ENCODE data around the gene LRRC18. TPM values are rescaled to one million over a fixed set of nuclear protein-coding genes. Genes with fewer than 3 reads are reported as not detected.

The LRRC18 gene
- polyA plus RNA-seq, 3 donors from 2014 or later = not detected

DNA sequence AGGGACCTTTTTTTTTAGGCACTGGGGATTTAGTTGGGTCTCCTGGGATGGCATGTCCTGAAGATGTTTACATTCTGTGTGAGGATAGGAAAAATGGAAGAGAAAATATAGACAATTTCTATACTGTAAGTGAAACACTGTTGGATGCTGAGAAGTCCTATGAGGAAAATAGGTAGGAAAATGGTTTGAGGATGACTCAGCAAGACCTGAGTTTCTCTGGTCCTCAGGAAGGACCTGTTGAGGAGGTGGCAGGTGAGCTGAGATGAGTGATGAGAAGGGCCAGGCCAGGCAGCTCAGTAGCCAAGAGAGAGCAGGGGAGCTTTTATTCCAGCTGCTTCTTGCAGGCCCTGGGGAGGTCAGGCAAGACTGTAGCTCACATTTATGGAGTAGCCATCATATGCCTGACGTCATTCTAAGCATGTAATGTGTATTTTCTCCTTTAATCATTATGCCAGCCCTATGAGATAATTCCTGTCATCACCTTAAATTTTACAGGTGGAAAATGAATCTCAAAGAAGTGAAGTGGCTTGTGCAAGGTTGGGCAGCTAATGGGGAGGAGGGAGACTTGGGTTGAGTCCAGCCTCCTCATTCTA, 19.1 kb upstream of the LRRC18 start:
- no peak overlapping the region for H3K4me3 Mint-ChIP-seq
- DNase-seq = no peak
- H3K9me3 Mint-ChIP-seq = no peaks in the 10 kb centered on the region
- no peaks in the 10 kb centered on the region for H3K36me3 Mint-ChIP-seq
- no peaks in the 10 kb centered on the region for H3K4me1 Mint-ChIP-seq
- peaks cover 2 to 4% (median 3%) of the 10 kb centered on the region in 3 donors for H3K27me3 Mint-ChIP-seq (ENCODE audit: low read depth in 3 of 3)
- no peak overlapping the region for H3K27ac Mint-ChIP-seq

GRCh38 chr10:48957361-48958151, 17.9 kb upstream of the LRRC18 start:
- no peak for DNase-seq
- H3K27ac Mint-ChIP-seq = no peak overlapping the region

GRCh38 chr10:48951707-48952106, 12.1 kb upstream of the LRRC18 start:
- H3K4me3 Mint-ChIP-seq = no peak overlapping the region
- H3K36me3 Mint-ChIP-seq = no peaks in the 10 kb centered on the region
- H3K27me3 Mint-ChIP-seq (ENCODE audit: low read depth in 3 of 3) = peaks cover 5 to 8% (median 7%) of the 10 kb centered on the region in 3 donors
- no peaks in the 10 kb centered on the region for H3K4me1 Mint-ChIP-seq
- H3K27ac Mint-ChIP-seq = no peak overlapping the region
- DNase-seq = no peak
- H3K9me3 Mint-ChIP-seq = no peaks in the 10 kb centered on the region

More at GRCh38 chr10:48957361-48958151, 17.9 kb upstream of the LRRC18 start:
- Mint-ChIP-seq H3K4me1 (no peaks in the 10 kb centered on the region), H3K27me3 (ENCODE audit: low read depth in 3 of 3) (peaks cover 2 to 4% (median 3%) of the 10 kb centered on the region in 3 donors), H3K4me3 (no peak overlapping the region), H3K36me3 (no peaks in the 10 kb centered on the region), H3K9me3 (no peaks in the 10 kb centered on the region)

GRCh38 chr10:48948470-48949037, 8.9 kb upstream of the LRRC18 start:
- DNase-seq = no peak
- no peaks in the 10 kb centered on the region for H3K4me1 Mint-ChIP-seq

DNA sequence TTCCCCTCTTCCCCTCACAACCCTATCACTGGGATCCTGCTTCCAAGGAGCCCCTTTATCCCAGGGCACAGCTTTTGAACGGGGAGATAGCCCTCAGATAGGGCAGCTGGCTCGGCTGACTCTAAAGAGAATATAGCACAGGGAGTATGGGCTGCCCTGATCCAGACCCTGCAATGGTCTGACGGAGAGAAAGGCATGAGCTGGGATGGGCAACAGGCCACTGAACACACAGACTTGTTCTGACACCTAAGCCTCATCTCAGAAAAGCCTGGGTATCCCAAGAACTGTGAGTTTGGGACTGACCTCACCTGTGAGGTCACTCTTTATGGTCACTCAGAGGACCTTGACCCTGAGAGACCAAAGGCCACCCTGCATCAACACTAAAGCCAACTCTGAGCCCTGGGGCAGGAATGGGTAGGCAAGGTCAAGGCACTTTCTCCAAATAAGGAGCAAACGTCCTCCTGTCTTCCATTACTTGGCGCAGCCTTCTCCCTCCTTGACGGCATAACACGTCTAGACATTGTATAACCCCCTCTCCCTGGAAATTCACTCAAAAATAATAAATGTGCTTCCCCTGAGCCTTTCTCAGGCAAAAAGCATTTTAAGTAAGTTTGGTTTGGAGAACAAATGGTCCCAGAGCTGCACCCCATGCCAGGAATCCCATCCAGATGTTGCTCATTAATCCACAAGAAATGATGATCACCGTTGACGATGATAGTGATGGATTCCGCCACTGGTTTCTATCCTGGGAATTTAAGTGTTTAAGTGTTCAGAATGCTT, 8.2 kb upstream of the LRRC18 start:
- no peaks in the 10 kb centered on the region for H3K9me3 Mint-ChIP-seq
- DNase-seq = no peak
- no peak overlapping the region for H3K4me3 Mint-ChIP-seq
- H3K36me3 Mint-ChIP-seq = no peaks in the 10 kb centered on the region
- peaks cover 3 to 5% (median 4%) of the 10 kb centered on the region in 3 donors for H3K27me3 Mint-ChIP-seq (ENCODE audit: low read depth in 3 of 3)
- no peaks in the 10 kb centered on the region for H3K4me1 Mint-ChIP-seq
- no peak overlapping the region for H3K27ac Mint-ChIP-seq

More at GRCh38 chr10:48948470-48949037, 8.9 kb upstream of the LRRC18 start:
- Mint-ChIP-seq H3K4me3 (no peak overlapping the region), H3K27ac (no peak overlapping the region), H3K36me3 (no peaks in the 10 kb centered on the region), H3K9me3 (no peaks in the 10 kb centered on the region), H3K27me3 (ENCODE audit: low read depth in 3 of 3) (peaks cover 3 to 5% (median 4%) of the 10 kb centered on the region in 3 donors)

- Mint-ChIP-seq H3K4me1 (no peaks in the 10 kb centered on the region), H3K27me3 (ENCODE audit: low read depth in 3 of 3) (peaks cover 3 to 5% (median 4%) of the 10 kb centered on the region in 3 donors), H3K4me3 (no peak overlapping the region), H3K9me3 (no peaks in the 10 kb centered on the region), H3K27ac (no peak overlapping the region), H3K36me3 (no peaks in the 10 kb centered on the region)
- no peak for DNase-seq
These were observed 7.4 kb upstream of the LRRC18 start for GRCh38 chr10:48946891-48947500.

GRCh38 chr10:48946332-48946731, 6.7 kb upstream of the LRRC18 start:
- H3K4me1 Mint-ChIP-seq = no peaks in the 10 kb centered on the region
- H3K27me3 Mint-ChIP-seq (ENCODE audit: low read depth in 3 of 3) = peaks cover under 1 to 4% (median 2%) of the 10 kb centered on the region in 3 donors
- no peak overlapping the region for H3K27ac Mint-ChIP-seq

DNA sequence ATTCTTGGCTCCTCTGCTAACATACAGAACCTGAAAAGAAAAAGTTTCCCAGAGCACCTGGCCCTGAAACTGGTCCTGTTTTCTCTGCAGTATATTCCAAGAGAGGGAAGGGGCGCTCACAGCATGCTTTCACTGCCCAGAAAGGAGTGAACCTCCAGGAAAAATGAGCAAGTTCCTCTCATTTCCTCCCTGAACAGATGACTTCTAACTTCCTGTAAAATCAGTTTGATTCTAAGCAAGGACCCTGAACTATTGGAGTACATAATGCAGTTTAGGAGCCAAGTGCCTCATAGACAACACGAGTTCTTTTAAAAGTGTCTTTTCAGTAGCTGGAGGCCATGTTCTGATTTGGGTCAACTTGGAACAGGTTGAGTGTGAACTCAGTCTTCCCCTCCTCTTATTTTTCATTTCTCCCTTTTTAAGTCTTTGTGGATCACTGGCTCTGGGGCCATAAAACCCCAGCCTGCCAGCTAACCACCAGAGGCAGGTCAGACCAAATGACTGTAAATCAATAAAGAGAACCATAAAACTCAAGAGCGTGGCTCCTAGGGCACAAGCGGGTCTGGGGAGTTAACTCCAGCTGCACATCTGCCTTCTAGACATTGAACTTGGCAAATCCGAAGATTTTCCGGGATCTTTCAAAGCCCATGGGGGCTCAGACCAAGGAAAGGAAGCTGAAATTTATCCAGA, 5.9 kb upstream of the LRRC18 start:
- no peak for DNase-seq
- Mint-ChIP-seq H3K9me3 (no peaks in the 10 kb centered on the region), H3K4me3 (no peak overlapping the region), H3K36me3 (no peaks in the 10 kb centered on the region), H3K27ac (no peak overlapping the region), H3K4me1 (no peaks in the 10 kb centered on the region), H3K27me3 (ENCODE audit: low read depth in 3 of 3) (peaks cover 0 to 3% (median 0%) of the 10 kb centered on the region in 3 donors)

More at GRCh38 chr10:48946332-48946731, 6.7 kb upstream of the LRRC18 start:
- Mint-ChIP-seq H3K9me3 (no peaks in the 10 kb centered on the region), H3K36me3 (no peaks in the 10 kb centered on the region), H3K4me3 (no peak overlapping the region)
- DNase-seq = no peak

GRCh38 chr10:48944171-48944570, 4.5 kb upstream of the LRRC18 start:
- H3K27ac Mint-ChIP-seq = no peak overlapping the region

DNA sequence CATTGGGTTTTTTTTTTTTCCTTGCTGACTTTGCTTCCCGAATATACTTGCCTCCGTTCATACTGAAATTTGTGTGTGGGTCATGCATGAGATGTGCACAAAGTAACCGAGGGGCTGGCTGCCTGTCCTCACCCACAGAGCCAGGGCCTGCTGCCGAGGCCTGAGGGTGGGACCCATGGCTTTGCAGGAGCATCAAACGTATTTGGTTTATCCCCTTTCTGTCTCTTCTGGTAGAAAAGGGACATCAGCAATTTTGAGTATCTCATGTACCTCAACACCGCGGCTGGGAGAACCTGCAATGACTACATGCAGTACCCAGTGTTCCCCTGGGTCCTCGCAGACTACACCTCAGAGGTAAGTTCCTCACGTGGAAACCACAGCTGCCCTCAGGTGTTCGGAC, 3.5 kb upstream of the LRRC18 start:
- Mint-ChIP-seq H3K4me1 (no peaks in the 10 kb centered on the region), H3K4me3 (no peak overlapping the region), H3K36me3 (no peaks in the 10 kb centered on the region), H3K27ac (no peak overlapping the region), H3K27me3 (ENCODE audit: low read depth in 3 of 3) (peaks cover 0 to 4% (median 0%) of the 10 kb centered on the region in 3 donors), H3K9me3 (no peaks in the 10 kb centered on the region)
- no peak for DNase-seq

More at GRCh38 chr10:48944171-48944570, 4.5 kb upstream of the LRRC18 start:
- DNase-seq = no peak
- Mint-ChIP-seq H3K9me3 (no peaks in the 10 kb centered on the region), H3K4me3 (no peak overlapping the region), H3K27me3 (ENCODE audit: low read depth in 3 of 3) (peaks cover 0 to 3% (median 0%) of the 10 kb centered on the region in 3 donors), H3K4me1 (no peaks in the 10 kb centered on the region), H3K36me3 (no peaks in the 10 kb centered on the region)

DNA sequence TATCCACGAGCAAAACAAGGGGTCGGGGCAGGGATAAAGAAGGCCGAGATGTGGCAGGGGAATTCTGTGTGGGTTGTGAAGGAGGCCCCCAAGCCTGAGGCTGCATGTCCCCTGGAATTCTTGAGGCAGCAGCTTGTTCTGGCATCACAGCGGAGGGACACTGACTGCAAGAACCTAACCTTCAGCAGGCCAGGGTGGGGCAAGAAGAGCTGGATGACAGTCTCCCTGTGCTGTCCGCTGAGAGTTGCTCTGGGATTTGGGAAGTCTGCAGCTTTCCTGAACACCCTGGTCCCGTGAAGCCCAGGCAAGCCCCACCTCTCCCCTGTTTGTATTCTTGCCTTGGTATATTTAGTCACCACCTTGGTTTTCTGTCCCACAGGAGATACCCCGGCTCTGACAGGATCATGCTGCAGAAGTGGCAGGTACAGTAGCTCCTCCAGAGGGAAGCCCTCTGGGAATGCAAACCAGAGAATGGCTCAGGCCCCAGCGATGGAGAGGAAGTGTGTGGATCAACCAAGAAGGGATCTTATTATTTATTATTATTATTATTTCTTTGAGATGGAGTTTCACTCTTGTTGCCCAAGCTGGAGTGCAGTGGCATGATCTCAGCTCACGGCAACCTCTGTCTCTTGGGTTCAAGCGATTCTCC, 1.9 kb upstream of the LRRC18 start:
- no peak for DNase-seq
- Mint-ChIP-seq H3K27me3 (ENCODE audit: low read depth in 3 of 3) (peaks cover 0 to 4% (median 0%) of the 10 kb centered on the region in 3 donors), H3K4me3 (no peak overlapping the region), H3K4me1 (no peaks in the 10 kb centered on the region), H3K9me3 (no peaks in the 10 kb centered on the region), H3K36me3 (no peaks in the 10 kb centered on the region), H3K27ac (no peak overlapping the region)

DNA sequence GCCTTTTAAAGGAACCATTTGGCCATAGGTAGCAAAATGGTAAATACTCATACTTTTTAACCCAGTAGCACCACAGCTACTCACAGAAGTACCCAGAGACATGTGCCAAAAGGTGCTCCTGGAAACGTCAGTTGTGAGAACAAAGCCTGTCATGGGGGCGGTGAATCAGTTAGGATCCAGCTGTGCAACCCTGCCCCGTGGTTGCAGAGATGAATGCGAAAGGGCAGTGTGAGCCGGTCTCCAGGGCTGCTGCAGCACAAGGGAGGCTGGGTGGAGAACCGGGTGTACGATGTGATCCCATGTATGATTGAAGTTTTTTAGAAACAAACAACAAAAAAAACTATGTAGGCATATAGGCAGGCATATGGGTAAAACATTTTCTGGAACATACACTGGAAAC, 1.3 kb upstream of the LRRC18 start:
- H3K4me3 Mint-ChIP-seq = no peak overlapping the region
- H3K9me3 Mint-ChIP-seq = no peaks in the 10 kb centered on the region
- DNase-seq = no peak
- no peak overlapping the region for H3K27ac Mint-ChIP-seq
- no peaks in the 10 kb centered on the region for H3K4me1 Mint-ChIP-seq
- H3K27me3 Mint-ChIP-seq (ENCODE audit: low read depth in 3 of 3) = peaks cover 0 to 4% (median 0%) of the 10 kb centered on the region in 3 donors
- H3K36me3 Mint-ChIP-seq = no peaks in the 10 kb centered on the region

Data from immature natural killer cell (primary cell).